ENCODE results near the gene SLC25A48. TPM values are rescaled to one million over a fixed set of nuclear protein-coding genes. Genes with fewer than 3 reads are reported as not detected.

SLC25A48 gene
- total RNA-seq, 1 donor from 2014 or later = 0.34 TPM

DNA sequence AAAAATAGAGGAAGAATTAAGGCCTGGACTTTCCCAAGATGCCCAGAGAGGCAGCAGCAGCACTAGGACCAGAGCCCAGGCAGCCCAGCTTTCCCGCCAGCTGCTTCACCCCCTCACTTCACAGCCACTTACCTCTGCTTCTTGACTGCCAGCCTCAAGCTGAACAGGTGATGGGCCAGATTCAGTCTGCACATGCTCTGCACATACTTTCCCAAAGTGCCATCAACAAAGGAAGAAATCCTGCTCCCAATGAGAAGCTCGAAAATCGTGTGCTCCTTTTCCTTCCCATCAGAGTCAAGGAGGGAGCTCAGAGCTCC lies 4.1 kb upstream of the SLC25A48 start:
- no peaks in the 10 kb centered on the region for H3K4me1 Mint-ChIP-seq (ENCODE audit: low read depth)
- H3K36me3 Mint-ChIP-seq (ENCODE audit: insufficient read depth) = no peaks in the 10 kb centered on the region
- no peak for DNase-seq (ENCODE audit: low spot score, unreplicated experiment)
- H3K27me3 Mint-ChIP-seq = peaks cover 80% of the 10 kb centered on the region
- TF ChIP-seq, protein P1, sequence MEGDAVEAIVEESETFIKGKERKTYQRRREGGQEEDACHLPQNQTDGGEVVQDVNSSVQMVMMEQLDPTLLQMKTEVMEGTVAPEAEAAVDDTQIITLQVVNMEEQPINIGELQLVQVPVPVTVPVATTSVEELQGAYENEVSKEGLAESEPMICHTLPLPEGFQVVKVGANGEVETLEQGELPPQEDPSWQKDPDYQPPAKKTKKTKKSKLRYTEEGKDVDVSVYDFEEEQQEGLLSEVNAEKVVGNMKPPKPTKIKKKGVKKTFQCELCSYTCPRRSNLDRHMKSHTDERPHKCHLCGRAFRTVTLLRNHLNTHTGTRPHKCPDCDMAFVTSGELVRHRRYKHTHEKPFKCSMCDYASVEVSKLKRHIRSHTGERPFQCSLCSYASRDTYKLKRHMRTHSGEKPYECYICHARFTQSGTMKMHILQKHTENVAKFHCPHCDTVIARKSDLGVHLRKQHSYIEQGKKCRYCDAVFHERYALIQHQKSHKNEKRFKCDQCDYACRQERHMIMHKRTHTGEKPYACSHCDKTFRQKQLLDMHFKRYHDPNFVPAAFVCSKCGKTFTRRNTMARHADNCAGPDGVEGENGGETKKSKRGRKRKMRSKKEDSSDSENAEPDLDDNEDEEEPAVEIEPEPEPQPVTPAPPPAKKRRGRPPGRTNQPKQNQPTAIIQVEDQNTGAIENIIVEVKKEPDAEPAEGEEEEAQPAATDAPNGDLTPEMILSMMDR (IDR thresholded peaks at IDR 0.05; ENCODE audit: unreplicated experiment) = no peak
- no peaks in the 10 kb centered on the region for H3K9me3 Mint-ChIP-seq (ENCODE audit: low read depth)
- no peak overlapping the region for H3K27ac Mint-ChIP-seq
- no peak overlapping the region for H3K4me3 Mint-ChIP-seq (ENCODE audit: low read depth)

DNA sequence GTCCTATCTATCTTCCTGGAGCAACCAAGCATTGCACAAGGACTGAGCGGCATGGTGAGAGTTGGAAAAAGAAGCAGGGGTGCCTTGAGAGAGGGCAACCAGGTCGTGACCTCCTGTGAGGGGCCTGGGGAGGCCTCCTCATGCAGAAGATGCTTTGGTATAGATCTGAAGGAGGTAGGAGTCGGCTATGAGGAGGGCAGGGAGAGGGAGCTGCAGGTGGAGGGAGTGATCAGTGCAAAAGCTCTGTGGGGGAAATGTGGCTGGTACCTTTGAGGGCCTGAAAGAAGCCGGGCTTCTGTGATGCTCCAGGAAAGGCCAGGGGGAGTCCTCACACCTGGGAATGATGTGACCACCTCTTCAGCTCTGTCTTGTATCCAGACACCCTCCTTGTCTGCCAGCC lies 3.6 kb upstream of the SLC25A48 start:
- DNase-seq (ENCODE audit: low spot score, unreplicated experiment) = no peak
- H3K27ac Mint-ChIP-seq = no peak overlapping the region
- H3K4me1 Mint-ChIP-seq (ENCODE audit: low read depth) = no peaks in the 10 kb centered on the region
- TF ChIP-seq, protein P1 (IDR thresholded peaks at IDR 0.05; ENCODE audit: unreplicated experiment) = no peak
- no peaks in the 10 kb centered on the region for H3K36me3 Mint-ChIP-seq (ENCODE audit: insufficient read depth)
- peaks cover 83% of the 10 kb centered on the region for H3K27me3 Mint-ChIP-seq
- H3K9me3 Mint-ChIP-seq (ENCODE audit: low read depth) = no peaks in the 10 kb centered on the region
- H3K4me3 Mint-ChIP-seq (ENCODE audit: low read depth) = no peak overlapping the region

DNA sequence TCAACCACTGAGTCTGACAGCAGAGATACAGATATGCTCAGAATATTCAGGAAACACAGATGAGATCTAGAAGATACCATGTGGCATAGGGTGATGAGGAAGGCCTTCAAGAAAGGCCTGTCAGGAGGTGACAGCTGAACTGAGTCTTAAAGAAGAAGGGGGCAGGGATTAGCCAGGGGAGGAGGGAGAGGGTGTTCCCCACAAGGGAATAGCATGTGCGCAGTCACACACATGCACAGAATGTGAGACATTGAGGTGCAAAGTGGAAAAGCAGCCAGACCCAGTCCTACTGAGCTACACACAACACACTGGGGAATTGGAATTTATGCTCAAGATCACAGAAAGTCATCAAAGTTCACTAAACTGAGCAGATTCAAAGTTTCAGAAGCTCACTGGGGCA lies 3.0 kb upstream of the SLC25A48 start:
- Mint-ChIP-seq H3K27ac (no peak overlapping the region), H3K4me3 (ENCODE audit: low read depth) (no peak overlapping the region), H3K27me3 (peaks cover 83% of the 10 kb centered on the region), H3K4me1 (ENCODE audit: low read depth) (no peaks in the 10 kb centered on the region), H3K9me3 (ENCODE audit: low read depth) (no peaks in the 10 kb centered on the region), H3K36me3 (ENCODE audit: insufficient read depth) (no peaks in the 10 kb centered on the region)
- TF ChIP-seq, protein P1 (IDR thresholded peaks at IDR 0.05; ENCODE audit: unreplicated experiment) = no peak
- no peak for DNase-seq (ENCODE audit: low spot score, unreplicated experiment)

DNA sequence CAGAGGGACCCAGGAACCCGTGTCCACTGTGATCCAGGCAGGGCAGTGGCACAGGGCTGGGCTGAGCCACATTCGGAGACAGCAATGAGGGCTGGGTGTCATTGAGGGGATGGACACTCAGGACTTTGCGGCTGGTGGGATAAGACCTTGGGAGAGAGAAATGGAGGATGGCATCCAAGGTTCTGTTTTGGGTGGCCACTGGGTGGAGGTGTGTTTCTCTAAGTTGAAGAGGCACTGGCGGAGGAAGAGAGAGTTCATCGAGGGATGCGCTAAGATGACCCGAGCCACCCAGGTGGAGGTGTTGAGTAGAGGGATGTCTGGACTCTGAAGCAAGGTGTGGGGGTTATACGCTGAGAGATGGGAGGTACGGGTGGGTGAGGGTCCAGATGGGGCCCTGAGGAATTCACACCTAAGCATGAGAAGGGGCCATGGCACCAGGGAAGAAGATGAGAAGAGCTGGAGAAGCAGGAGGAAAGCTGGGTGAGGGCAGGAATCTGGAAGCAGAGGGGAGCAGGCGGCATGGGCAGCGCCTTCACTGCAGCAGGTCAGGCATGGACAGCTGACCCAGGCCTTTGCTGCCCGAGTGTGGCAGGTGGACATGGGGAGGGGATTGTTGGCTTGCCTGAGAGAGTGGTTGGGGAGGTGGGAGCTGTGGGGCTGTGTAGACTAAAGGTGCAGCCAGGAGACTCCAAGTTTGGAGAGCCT lies 2.5 kb upstream of the SLC25A48 start:
- H3K4me3 Mint-ChIP-seq (ENCODE audit: low read depth) = no peak overlapping the region

DNA sequence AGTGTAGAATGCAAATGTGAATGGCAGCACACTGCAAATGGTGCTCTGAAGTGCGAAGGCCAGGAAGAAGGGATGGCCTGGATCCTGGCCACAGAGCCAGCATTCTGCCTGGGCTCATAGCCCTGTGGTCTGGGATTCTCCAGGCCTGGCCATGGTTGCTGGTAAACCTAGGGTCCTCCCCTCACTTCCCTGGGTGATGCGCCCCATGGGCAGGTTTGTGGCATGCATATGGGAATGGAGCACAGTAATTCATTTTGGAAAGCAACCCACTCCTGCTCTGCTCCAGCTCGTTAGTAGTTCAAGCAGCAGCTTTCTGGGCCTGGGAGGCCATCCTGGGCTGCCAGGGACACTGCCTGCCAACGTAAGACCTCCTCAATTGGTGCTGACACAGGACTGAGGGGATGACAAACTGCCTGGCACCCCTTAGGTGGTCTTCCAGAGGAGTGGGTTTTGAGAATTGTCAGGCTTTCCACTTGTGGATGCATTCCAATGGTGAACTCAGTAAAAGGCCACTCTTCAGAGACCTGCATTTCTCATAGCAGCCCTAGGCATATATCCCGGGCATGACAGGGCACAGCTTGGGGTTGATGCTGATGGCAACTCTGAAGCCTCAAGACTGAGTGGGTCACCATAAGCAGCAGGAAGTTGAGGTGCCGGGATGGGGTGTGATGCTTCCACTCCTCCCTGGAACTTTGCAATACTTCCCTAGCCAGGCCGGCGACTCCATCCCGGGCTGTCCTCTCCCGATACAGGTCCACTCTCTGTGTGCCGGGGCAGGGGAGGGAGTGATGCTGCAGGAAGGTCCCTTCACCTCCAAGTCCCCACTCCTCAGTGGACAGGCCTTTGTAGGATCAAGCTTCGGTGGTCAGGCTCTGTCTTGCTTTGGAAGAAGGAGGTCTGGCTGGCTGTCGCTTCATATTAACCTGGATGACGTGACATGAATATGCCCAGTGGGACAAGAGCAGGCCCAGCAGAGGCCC lies 1.2 kb upstream of the SLC25A48 start:
- H3K36me3 Mint-ChIP-seq (ENCODE audit: insufficient read depth) = no peaks in the 10 kb centered on the region
- H3K27ac Mint-ChIP-seq = no peak overlapping the region
- H3K4me3 Mint-ChIP-seq (ENCODE audit: low read depth) = no peak overlapping the region
- TF ChIP-seq, protein P1 (IDR thresholded peaks at IDR 0.05; ENCODE audit: unreplicated experiment) = no peak
- peaks cover 6% of the 10 kb centered on the region for H3K9me3 Mint-ChIP-seq (ENCODE audit: low read depth)
- peaks cover 79% of the 10 kb centered on the region for H3K27me3 Mint-ChIP-seq
- H3K4me1 Mint-ChIP-seq (ENCODE audit: low read depth) = no peaks in the 10 kb centered on the region
- no peak for DNase-seq (ENCODE audit: low spot score, unreplicated experiment)

More for the DNA sequence above, 2.5 kb upstream of the SLC25A48 start:
- H3K27me3 Mint-ChIP-seq = peaks cover 80% of the 10 kb centered on the region
- no peak for DNase-seq (ENCODE audit: low spot score, unreplicated experiment)
- no peaks in the 10 kb centered on the region for H3K9me3 Mint-ChIP-seq (ENCODE audit: low read depth)
- H3K27ac Mint-ChIP-seq = no peak overlapping the region
- no peaks in the 10 kb centered on the region for H3K36me3 Mint-ChIP-seq (ENCODE audit: insufficient read depth)
- no peaks in the 10 kb centered on the region for H3K4me1 Mint-ChIP-seq (ENCODE audit: low read depth)
- TF ChIP-seq, protein P1 (IDR thresholded peaks at IDR 0.05; ENCODE audit: unreplicated experiment) = no peak
